Skeletal muscle tissue (tissue), 4 donors: ENCODE measurements around the gene RNASE3. TPM values are rescaled to one million over a fixed set of nuclear protein-coding genes. Genes with fewer than 3 reads are reported as not detected.
"Not testable (repeated sequence)": the region's sequence is repeated elsewhere in the genome, so short reads cannot be mapped to it uniquely, and the experiment has no call there.

Experiments used
- H3K27ac ChIP-seq: one replicate; pipeline ENCODE4 v1.7.0; 2013; ENCODE audit warnings: mild to moderate bottlenecking, low read depth, low read length, inconsistent platforms
- H3K27me3 ChIP-seq, 3 donors: one replicate each; pipeline ENCODE4 v1.7.0; 2013; ENCODE audit warnings: low read length in 3 of 3; ENCODE audit not compliant: control insufficient read depth in 3 of 3, insufficient read depth in 3 of 3
- H3K36me3 ChIP-seq, 3 donors: one replicate each; pipeline ENCODE4 v1.7.0; 2013; ENCODE audit warnings: low read length in 3 of 3; ENCODE audit not compliant: control insufficient read depth in 3 of 3, insufficient read depth in 3 of 3
- H3K4me1 ChIP-seq, 3 donors: one replicate each; pipeline ENCODE4 v1.7.0; 2013; ENCODE audit warnings: low read length in 3 of 3, mild to moderate bottlenecking in 3 of 3; ENCODE audit not compliant: control insufficient read depth in 3 of 3, insufficient read depth in 3 of 3
- H3K4me3 ChIP-seq, 3 donors: one replicate each; pipeline ENCODE4 v1.7.0; 2013; ENCODE audit warnings: low read length in 3 of 3
- H3K9ac ChIP-seq, 3 donors: one replicate each; pipeline ENCODE4 v1.7.0; 2013; ENCODE audit warnings: low read length in 3 of 3, mild to moderate bottlenecking in 3 of 3, moderate library complexity in 2 of 3, low read depth in 1 of 3
- H3K9me3 ChIP-seq, 3 donors: one replicate each; pipeline ENCODE4 v1.7.0; 2013; ENCODE audit warnings: low read length in 3 of 3; ENCODE audit not compliant: control insufficient read depth in 3 of 3
- total RNA-seq: library from RNA; depleted of rRNA; stranded (reverse); fragments of >200 nt; gene quantifications from one replicate; pipeline ENCODE4 v1.2.3, GENCODE V29; 2014
- donor health status: Osteomylitis.

The RNASE3 gene
- not detected for total RNA-seq

DNA sequence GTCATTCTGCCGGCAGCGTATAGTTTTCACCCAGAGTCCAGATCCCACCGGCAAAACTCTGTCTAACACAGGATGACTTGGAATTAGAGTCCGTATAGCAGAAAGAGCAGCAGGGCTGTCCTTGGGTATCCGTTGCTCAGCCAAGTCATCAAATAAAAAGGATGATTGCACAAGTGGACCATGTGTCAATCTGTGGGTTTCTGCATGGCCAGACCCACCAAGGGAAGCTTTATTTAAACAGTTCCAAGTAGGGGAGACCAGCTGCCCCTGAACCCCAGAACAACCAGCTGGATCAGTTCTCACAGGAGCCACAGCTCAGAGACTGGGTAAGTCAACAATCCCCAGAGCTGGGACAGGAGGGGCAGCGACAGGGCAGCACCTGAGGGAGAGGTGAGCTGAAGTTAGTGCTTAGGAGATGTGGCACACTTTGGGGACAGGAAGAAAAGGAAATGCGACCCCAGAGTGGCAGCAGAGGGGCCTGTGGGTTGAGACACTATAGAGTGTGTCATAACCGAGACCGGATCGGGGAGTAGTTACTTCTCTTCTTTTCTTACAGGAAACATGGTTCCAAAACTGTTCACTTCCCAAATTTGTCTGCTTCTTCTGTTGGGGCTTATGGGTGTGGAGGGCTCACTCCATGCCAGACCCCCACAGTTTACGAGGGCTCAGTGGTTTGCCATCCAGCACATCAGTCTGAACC is at the start of gene RNASE3:
RNASE3 (plus strand) TSS at position 260 of the 700 bp plus-strand sequence; CDS start at position 562, 302 bp downstream.
- not testable (repeated sequence) for H3K4me1 ChIP-seq, H3K9ac ChIP-seq, H3K9me3 ChIP-seq, H3K27ac ChIP-seq, H3K4me3 ChIP-seq, H3K27me3 ChIP-seq, H3K36me3 ChIP-seq

DNA sequence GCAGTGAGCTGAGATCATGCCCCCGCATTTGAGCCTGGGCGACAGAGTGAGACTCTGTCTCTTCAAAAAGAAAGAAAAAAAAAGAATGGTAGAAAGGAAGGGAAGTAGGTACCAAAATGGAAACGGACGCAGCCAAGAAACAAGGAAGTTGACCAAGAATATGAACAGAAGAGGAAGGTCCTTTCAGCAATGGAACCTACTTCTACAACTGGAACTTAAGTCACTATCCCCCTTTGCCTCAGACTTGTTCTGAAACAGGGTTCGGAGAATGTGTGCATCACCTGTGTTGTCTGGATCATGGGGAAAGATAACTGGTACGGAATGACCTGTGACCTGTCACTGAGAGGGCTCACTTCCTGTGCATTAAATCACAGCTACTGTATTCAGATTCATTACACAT is 44.6 kb upstream of the RNASE3 start:
- H3K4me3 ChIP-seq: no peak overlapping the region
- H3K27ac ChIP-seq: no peak overlapping the region
- no peak overlapping the region for H3K9ac ChIP-seq
- no peaks in the 10 kb centered on the region for H3K9me3 ChIP-seq
- no peaks in the 10 kb centered on the region for H3K4me1 ChIP-seq
- H3K36me3 ChIP-seq: no peaks in the 10 kb centered on the region
- H3K27me3 ChIP-seq: peaks cover 0 to 4% (median 4%) of the 10 kb centered on the region in 3 donors

DNA sequence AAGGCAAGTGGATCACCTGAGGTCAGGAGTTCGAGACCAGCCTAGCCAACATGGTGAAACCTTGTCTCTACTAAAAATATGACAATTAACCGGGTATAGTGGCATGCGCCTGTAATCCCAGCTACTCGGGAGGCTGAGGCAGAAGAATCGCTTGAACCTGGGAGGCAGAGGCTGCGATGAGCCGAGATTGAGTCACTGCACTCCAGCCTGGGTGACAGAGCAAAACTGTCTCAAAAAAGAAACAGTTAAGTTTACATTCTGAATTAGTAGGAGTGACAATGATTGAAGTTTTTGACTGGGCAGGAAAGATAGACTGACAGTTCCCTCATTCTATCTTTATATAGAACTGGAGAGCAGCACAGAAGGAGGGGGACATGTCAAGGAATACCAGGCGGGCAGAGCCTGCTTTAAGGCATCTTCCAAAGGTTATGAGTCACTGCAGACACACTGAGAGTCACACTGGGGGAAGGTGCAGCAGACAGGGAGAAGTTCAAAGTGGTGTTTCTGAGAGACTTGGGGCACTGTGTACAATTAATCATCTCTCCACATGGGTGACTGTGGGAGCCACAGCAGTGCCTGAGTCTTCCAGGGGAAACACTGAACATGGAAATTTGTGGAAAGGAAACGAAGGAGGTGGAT is 42.8 kb upstream of the RNASE3 start:
- Histone ChIP-seq H3K4me3 (no peak overlapping the region), H3K9me3 (no peaks in the 10 kb centered on the region), H3K27me3 (peaks cover 0 to 4% (median 4%) of the 10 kb centered on the region in 3 donors), H3K36me3 (no peaks in the 10 kb centered on the region), H3K9ac (no peak overlapping the region), H3K27ac (no peak overlapping the region), H3K4me1 (no peaks in the 10 kb centered on the region)

DNA sequence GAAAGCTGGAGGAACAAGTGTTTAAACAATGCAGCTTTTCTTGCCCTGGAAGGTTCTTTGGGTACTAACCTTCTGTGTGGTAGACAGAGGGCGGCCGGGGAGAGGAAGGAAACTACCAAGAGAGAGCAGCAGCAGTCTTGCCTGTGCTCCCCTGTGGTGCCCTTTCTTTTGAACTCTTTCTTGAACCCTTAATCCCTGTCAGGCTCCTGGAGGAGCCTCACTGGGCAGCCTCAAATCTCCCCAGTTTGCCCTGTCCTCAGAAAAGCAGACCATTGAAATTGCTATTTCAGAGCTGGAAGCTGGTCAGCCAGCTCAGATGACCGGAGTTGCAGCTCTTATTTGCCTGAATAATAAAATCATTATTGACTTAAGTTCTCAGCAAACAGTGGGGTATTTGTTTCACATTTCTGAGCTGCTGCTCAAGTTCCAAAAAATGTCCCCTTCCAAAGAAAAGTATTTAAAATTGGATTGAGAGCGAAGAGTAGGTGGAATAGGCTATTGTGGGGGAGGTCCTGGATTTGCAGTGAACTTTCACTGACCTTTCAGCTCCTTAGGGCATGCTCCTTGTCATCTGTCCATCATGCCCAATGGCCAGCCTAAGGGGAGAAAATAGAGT is 42.1 kb upstream of the RNASE3 start:
- no peaks in the 10 kb centered on the region for H3K9me3 ChIP-seq
- H3K27ac ChIP-seq: no peak overlapping the region
- peaks cover 0 to 4% (median 4%) of the 10 kb centered on the region in 3 donors for H3K27me3 ChIP-seq
- no peak overlapping the region for H3K4me3 ChIP-seq
- no peaks in the 10 kb centered on the region for H3K36me3 ChIP-seq
- H3K4me1 ChIP-seq: no peaks in the 10 kb centered on the region
- no peak overlapping the region for H3K9ac ChIP-seq

DNA sequence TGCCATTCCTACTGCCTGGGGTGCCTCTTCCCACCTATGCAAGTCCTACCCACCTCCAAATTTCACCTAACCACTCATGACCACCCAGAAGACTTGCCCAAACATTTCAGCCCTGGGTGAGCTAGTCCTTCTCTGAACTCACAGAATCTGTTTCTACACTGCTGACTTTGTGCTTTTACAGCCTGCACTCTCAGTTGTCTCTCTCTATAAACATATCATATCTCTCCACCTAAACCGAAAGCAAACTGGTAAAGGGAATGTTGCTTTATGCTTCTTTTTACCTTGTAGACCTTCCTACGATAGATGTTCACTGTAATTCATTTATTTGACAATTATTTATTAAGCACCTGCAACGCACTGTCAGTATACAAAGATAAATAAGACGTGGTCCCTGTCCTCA is 38.1 kb upstream of the RNASE3 start:
- Histone ChIP-seq H3K27ac (no peak overlapping the region), H3K9me3 (no peaks in the 10 kb centered on the region), H3K36me3 (no peaks in the 10 kb centered on the region), H3K27me3 (peaks cover 0 to 4% (median 4%) of the 10 kb centered on the region in 3 donors), H3K4me3 (no peak overlapping the region), H3K9ac (no peak overlapping the region), H3K4me1 (peaks cover 0 to 4% (median 0%) of the 10 kb centered on the region in 3 donors)

DNA sequence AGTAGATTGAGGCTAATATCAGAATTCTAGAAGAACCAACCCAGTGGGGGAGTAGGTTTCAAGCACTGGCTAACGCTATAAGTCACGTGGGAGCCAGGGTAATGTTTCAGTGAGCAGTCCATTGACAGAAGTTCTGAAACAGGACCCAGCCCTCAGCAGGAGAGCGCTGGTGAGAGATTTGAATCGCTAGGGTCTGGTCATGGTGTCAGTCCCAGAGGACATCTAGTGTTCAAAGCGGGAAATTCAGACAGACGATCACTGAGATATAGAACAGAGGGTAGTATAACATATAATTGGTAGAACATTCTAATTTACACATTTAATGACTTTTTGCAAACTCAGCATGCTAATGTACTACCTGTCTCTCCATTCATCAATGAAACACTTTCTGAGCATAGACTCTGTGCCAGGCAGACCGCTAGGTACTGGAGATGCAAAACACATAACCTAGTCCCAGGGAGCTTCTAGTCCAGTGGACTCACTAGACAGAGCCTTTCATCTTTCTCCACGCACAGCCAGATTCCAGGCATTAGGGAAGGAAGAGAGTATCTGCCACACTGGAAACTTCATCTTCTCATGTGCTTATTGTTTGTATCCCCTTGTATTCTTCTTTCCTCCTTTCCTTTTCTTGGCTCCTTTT is 35.4 kb upstream of the RNASE3 start:
- H3K27me3 ChIP-seq: peaks cover 3 to 5% (median 4%) of the 10 kb centered on the region in 3 donors
- no peaks in the 10 kb centered on the region for H3K9me3 ChIP-seq
- no peak overlapping the region for H3K27ac ChIP-seq
- no peaks in the 10 kb centered on the region for H3K36me3 ChIP-seq
- H3K9ac ChIP-seq: no peak overlapping the region
- no peak overlapping the region for H3K4me3 ChIP-seq
- H3K4me1 ChIP-seq: peaks cover 0 to 4% (median 0%) of the 10 kb centered on the region in 3 donors

DNA sequence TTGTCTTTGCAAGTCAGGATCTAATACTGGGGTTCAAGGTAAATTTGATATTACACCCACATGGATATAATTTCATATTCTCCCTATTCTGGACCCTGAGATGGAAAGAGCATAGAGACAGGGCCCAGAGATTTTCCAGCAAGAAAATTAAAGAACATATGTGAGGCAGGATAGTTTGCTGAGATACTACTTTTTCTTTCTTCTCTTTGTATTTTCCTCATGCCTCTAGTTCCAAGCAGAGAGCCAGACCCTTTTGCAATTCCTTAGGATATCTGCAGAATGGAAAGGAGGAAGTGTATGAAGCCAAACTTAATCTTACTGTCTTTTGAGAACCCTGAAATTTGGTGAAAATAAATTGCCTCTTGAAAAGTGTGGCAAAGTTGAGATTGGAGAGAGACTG is 34.0 kb upstream of the RNASE3 start:
- H3K9me3 ChIP-seq: no peaks in the 10 kb centered on the region
- H3K36me3 ChIP-seq: no peaks in the 10 kb centered on the region
- peaks cover 3 to 5% (median 4%) of the 10 kb centered on the region in 3 donors for H3K27me3 ChIP-seq
- peaks cover 0 to 4% (median 0%) of the 10 kb centered on the region in 3 donors for H3K4me1 ChIP-seq
- H3K27ac ChIP-seq: no peak overlapping the region
- H3K9ac ChIP-seq: no peak overlapping the region
- no peak overlapping the region for H3K4me3 ChIP-seq

DNA sequence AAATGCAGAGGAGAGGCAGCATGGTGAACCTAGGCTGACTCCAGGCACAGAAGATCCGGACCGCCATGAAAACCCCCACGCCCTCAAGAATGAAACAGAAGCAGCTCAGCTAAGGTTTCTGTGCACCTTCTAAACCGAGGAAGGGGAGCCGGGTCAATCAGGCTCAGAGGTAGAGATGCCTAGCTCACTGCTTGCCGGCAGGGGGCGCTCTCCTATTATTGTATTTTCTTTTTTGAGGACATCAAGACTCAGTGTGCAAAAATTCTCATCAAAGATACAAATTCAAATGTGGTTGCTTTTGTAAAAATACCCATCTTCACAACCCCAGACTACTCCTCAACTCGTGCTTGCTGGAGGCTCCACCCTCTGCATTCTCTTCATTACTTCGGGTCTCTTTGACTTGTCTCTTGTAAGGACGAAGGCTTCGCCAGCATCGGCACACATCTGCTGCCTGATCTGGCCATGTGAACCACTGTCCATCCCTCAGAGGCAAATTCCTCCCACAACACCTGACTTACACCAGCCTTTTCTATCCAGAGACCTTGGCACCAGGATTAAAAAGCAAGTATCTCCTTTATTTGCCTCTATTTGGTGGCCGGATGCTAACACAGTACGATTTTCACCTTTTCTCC is 33.4 kb upstream of the RNASE3 start:
- Histone ChIP-seq H3K36me3 (no peaks in the 10 kb centered on the region), H3K9me3 (no peaks in the 10 kb centered on the region), H3K4me3 (no peak overlapping the region), H3K4me1 (peaks cover 0 to 4% (median 0%) of the 10 kb centered on the region in 3 donors), H3K27ac (no peak overlapping the region), H3K9ac (no peak overlapping the region), H3K27me3 (peaks cover 3 to 5% (median 4%) of the 10 kb centered on the region in 3 donors)

DNA sequence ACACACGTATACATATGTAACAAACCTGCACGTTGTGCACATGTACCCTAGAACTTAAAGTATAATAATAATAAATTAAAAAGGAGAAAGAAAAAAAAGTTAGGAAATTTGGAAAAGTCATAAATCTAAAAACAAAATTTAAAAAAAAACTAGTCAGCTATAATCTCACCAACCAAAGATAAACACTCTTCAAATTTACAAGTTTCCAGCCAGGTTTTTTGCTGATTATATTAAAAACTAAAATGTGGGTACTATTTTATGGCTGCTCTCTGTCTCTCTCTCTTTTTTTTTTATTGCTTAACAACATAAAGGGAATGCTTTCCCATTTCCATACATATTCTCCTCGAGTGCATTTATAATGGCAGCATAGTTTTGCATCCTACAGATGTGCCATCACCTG is 25.0 kb upstream of the RNASE3 start:
- Histone ChIP-seq H3K27me3 (peaks cover 4 to 6% (median 5%) of the 10 kb centered on the region in 3 donors), H3K9me3 (no peaks in the 10 kb centered on the region), H3K36me3 (no peaks in the 10 kb centered on the region), H3K4me3 (no peak overlapping the region), H3K27ac (no peak overlapping the region), H3K4me1 (no peaks in the 10 kb centered on the region), H3K9ac (no peak overlapping the region)
